Measurements from ENCODE around the gene PLK2.

The PLK2 gene

DNA sequence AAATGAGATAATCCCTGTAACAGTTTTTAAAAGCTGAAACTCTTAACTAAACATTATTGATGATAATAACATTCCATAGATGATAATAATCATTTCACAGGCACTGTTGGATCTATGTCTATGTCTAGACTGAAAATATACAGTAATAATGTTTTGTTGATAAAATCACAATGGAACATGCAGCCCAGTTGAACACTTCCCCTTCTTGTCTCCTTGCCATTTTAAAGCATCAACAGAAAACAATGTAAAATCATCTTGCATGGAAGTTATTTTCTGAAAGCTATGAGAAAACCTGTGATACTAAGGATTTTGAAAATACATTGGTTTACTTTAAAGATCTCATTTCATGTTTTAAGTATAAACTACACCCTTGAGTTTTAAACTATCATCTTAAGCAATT, 33.3 kb upstream of the PLK2 start:
- no peak overlapping the region for H3K4me3 ChIP-seq (ENCODE audit: low read length)
- TF ChIP-seq, protein P1, sequence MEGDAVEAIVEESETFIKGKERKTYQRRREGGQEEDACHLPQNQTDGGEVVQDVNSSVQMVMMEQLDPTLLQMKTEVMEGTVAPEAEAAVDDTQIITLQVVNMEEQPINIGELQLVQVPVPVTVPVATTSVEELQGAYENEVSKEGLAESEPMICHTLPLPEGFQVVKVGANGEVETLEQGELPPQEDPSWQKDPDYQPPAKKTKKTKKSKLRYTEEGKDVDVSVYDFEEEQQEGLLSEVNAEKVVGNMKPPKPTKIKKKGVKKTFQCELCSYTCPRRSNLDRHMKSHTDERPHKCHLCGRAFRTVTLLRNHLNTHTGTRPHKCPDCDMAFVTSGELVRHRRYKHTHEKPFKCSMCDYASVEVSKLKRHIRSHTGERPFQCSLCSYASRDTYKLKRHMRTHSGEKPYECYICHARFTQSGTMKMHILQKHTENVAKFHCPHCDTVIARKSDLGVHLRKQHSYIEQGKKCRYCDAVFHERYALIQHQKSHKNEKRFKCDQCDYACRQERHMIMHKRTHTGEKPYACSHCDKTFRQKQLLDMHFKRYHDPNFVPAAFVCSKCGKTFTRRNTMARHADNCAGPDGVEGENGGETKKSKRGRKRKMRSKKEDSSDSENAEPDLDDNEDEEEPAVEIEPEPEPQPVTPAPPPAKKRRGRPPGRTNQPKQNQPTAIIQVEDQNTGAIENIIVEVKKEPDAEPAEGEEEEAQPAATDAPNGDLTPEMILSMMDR (IDR thresholded peaks at IDR 0.05; ENCODE audit: insufficient read depth, low read depth, low read length, missing control alignments): no peak
- no peak for DNase-seq (ENCODE audit: low read depth)

GRCh38 chr5:58491216-58491892, 31.5 kb upstream of the PLK2 start, which contains the start of gene GAPT:
Gene GAPT, plus strand, starts transcription at chr5:58491435. Its CDS starts 3,102 bp downstream, at chr5:58494537.
- no peak within 1 kb of the TSS for H3K4me3 ChIP-seq (ENCODE audit: low read length)

DNA sequence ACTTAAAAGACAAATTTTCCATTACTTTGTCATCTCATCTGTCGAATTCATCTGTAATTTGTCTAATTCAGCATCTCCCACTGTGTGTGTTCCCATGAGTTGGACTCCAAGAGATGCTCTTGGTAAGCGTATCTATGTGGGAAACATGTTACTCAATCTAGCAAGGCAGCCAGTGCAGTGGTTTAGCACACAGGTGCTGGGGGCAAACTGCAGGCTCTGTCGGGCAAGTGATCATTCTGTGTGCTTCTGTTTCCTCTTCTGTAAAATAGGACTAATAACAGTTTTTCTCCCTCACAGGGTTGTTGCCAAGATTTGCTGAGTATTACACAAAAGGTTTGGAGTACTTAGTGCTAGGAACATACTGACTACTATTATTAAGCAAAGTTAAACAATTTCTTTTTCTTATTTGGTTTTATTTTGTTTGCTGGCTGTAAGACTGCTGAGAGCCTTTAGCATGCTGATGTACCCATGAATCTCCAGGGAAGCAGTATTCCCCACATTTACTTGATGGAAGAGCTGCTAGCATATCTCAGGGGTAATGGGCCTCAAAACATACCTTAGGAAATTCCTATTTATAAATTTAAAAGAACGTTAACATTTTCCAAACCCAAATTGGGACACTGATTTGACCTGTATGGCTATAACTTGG, 30.6 kb upstream of the PLK2 start:
- no peak overlapping the region for H3K4me3 ChIP-seq (ENCODE audit: low read length)
- DNase-seq (ENCODE audit: low read depth): no peak
- TF ChIP-seq, protein P1 (IDR thresholded peaks at IDR 0.05; ENCODE audit: insufficient read depth, low read depth, low read length, missing control alignments): no peak

More at GRCh38 chr5:58491216-58491892, 31.5 kb upstream of the PLK2 start, which contains the start of gene GAPT:
- no peak for DNase-seq (ENCODE audit: low read depth)
- TF ChIP-seq, protein P1 (IDR thresholded peaks at IDR 0.05; ENCODE audit: insufficient read depth, low read depth, low read length, missing control alignments): no peak

DNA sequence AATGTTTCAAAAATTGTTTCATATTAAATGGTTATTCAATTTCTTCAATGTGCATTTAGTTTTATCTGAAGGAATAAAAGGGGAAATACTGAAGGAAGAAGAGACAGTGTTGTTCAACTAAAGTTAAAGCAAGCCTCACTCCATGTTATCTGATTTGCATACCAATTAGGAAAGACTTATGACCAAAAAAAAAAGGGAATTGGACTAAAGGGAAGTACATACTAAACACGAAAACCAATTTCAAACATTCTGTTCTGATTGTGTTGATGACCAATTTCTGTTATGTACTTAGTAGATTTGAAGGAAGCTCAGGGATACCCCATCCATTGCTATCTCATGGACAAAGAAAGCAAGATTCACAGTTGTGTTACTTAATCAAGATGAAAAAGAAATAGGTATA, 26.4 kb upstream of the PLK2 start:
- DNase-seq (ENCODE audit: low read depth): no peak
- no peak overlapping the region for H3K4me3 ChIP-seq (ENCODE audit: low read length)
- TF ChIP-seq, protein P1 (IDR thresholded peaks at IDR 0.05; ENCODE audit: insufficient read depth, low read depth, low read length, missing control alignments): no peak

DNA sequence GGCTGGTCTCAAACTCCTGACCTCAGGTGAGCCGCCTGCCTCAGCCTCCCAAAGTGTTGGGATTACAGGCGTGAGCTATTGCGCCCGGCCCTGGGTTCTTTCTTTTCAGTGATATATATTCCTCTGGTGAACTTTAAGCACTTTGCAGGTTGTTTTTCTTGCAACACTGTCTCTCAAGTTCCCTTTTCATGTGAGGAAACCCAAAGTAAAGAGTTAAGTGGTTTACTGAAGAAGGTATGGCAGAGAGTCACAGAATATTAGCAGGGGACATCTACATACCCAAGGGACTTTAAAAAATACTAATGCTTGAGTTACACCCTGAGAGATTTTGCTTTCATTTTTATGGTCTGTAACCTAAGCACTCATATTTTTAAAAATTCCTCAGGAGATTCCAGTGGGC, 24.6 kb upstream of the PLK2 start:
- TF ChIP-seq, protein P1 (IDR thresholded peaks at IDR 0.05; ENCODE audit: insufficient read depth, low read depth, low read length, missing control alignments): no peak
- DNase-seq (ENCODE audit: low read depth): no peak
- no peak overlapping the region for H3K4me3 ChIP-seq (ENCODE audit: low read length)

- H3K4me3 ChIP-seq (ENCODE audit: low read length): no peak overlapping the region
- no peak for DNase-seq (ENCODE audit: low read depth)
- TF ChIP-seq, protein P1 (IDR thresholded peaks at IDR 0.05; ENCODE audit: insufficient read depth, low read depth, low read length, missing control alignments): no peak
These were observed 22.6 kb upstream of the PLK2 start for GRCh38 chr5:58482536-58482935.
